PC-3 (cell line): Measurements from ENCODE around the gene CDH13.

Source experiments
- EZH2 ChIP-seq: fragments of 300-600 bp; sonication (generic); IDR thresholded peaks from one replicate; pipeline ENCODE4 v1.6.1; 2017; ENCODE audit warnings: antibody characterized with exemption, mild to moderate bottlenecking, low read length; ENCODE audit not compliant: unreplicated experiment
- EZH2phosphoT487 ChIP-seq: fragments of 300-600 bp; sonication (generic); IDR thresholded peaks from 2 replicates; pipeline ENCODE4 v1.6.1; 2018; ENCODE audit warnings: mild to moderate bottlenecking, antibody characterized with exemption, low read length, borderline replicate concordance
- TF ChIP-seq, protein P1 (sequence below): fragments of 300-600 bp; sonication (generic); conservative IDR thresholded peaks from 2 replicates; pipeline ENCODE4 v1.5.1; 2017; ENCODE audit warnings: antibody characterized with exemption, low read depth, mild to moderate bottlenecking, low read length

DNA sequence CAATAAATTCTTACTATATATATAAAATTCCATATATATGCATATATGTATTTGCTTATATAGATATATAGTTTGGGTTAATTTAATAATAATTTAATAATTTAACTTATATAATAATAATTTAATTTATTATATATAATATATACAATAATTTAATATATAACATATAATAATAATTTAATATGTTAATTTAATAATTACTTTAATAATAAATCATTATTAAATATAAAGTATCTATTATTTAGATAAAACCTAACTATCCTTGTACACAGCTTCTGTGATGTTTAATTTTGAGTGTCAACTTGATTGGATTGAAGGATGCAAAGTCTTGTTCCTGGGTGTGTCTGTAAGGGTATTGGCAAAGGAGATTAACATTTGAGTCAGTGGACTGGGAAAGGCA, 40.6 kb upstream of the CDH13 start:
- TF ChIP-seq, protein P1, sequence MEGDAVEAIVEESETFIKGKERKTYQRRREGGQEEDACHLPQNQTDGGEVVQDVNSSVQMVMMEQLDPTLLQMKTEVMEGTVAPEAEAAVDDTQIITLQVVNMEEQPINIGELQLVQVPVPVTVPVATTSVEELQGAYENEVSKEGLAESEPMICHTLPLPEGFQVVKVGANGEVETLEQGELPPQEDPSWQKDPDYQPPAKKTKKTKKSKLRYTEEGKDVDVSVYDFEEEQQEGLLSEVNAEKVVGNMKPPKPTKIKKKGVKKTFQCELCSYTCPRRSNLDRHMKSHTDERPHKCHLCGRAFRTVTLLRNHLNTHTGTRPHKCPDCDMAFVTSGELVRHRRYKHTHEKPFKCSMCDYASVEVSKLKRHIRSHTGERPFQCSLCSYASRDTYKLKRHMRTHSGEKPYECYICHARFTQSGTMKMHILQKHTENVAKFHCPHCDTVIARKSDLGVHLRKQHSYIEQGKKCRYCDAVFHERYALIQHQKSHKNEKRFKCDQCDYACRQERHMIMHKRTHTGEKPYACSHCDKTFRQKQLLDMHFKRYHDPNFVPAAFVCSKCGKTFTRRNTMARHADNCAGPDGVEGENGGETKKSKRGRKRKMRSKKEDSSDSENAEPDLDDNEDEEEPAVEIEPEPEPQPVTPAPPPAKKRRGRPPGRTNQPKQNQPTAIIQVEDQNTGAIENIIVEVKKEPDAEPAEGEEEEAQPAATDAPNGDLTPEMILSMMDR = no peak
- no peak for TF ChIP-seq EZH2
- no peak for TF ChIP-seq EZH2phosphoT487
